ENCODE measurements around the gene FLOT1.

Gene FLOT1

DNA sequence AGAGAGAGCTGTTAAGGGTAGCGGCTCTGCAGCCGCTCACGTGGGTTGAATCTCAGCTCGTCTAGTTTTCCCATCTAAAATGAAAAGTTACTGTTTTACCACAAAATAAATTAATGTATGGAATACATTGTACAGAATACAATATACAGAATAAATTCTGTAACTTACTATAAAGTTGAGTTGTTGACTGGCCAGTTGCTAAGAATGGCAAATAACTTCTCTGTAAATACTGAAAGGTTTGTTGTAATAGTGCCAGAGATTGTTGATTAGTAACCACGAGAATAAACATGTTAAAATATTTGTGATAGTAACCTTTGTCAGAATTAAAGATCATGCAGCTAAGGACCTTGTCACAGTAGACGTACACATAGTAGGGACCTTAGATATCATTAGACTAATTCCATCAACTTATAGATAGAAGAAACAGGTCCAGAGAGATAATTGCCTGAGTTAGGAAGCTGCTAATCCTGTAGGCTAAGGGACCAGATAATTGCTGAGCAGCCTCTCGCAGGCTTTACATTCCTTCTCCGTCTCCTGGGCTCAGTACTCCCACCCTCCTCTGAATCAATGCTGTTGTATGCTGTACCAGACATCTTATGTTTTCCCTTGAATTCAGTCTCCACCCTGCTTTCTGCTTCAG, 51.2 kb downstream of the FLOT1 start:
- DNase-seq = peak in 2 of 3 experiments; percentile 4 to 53

GRCh38 chr6:30690403-30691207, 51.9 kb downstream of the FLOT1 start, which contains the start of gene NRM:
NRM (minus strand) TSS chr6:30690984; CDS start chr6:30690974, 10 bp downstream.
- DNase-seq = peak; percentile 89 to 94 (median 92)

GRCh38 chr6:30689985-30690384, 52.5 kb downstream of the FLOT1 start:
- no peak for DNase-seq

- no peak for DNase-seq
Measured at GRCh38 chr6:30689022-30689865, 53.2 kb downstream of the FLOT1 start.

DNA sequence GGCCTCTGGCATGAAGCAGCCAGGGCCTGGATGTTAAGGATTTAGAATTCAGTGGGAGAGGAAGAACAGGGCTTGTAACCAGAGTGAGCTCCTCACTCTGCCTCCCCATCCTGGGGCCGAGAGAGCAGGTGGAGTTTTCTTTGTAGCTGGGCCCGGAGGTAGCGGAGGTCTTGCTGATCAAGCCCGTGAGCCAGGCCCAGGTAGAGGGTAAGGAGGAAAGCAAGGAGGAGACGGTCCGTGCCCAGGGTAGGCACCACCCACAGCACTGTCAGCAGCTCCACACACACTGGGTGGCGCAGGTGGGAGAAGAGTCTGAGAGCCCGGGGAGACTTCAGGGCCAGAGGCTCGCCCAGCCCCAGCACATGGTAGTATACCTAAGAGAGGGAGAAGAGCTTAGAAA, 53.9 kb downstream of the FLOT1 start:
- no peak for DNase-seq

- DNase-seq = no peak
Measured at GRCh38 chr6:30687659-30688431, 54.6 kb downstream of the FLOT1 start.

DNA sequence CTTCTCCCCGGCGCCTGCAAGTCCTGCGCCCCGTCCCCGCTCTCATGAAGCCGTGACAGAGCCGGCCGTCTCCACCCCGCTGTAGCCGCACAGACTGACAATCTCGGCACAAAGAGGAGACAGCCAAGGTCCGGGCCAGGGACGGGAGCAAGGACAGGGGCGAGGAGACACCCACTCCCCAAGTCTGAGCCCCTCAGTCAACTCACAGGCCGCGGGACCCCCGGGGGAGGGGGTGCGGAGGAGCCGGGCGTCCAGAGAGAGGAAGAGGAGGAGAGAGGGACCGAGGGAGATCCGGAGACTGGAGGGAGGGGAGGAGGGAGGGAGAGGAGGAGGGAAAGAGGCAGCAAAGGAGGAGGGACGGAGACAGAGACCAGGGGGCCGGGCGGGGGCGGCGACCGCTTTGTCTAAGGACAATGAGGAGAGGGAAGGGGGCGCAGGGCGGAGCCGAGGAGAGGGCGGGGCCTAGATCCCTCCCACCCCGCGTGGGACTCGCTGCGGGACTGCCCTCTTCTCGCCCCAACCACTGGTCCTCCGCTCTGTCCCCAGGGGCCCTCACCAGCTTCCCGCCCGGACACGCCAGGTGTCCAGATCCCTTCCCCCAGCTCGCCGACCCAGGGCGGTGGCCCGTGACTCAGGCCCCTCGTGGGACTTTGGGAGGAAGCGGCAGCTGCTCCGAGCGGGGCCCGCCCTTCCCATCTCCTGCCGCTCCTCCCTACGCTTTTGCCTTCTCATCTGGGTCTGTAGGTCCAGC, 55.4 kb downstream of the FLOT1 start:
- peak; percentile 82 to 88 (median 84) for DNase-seq

DNA sequence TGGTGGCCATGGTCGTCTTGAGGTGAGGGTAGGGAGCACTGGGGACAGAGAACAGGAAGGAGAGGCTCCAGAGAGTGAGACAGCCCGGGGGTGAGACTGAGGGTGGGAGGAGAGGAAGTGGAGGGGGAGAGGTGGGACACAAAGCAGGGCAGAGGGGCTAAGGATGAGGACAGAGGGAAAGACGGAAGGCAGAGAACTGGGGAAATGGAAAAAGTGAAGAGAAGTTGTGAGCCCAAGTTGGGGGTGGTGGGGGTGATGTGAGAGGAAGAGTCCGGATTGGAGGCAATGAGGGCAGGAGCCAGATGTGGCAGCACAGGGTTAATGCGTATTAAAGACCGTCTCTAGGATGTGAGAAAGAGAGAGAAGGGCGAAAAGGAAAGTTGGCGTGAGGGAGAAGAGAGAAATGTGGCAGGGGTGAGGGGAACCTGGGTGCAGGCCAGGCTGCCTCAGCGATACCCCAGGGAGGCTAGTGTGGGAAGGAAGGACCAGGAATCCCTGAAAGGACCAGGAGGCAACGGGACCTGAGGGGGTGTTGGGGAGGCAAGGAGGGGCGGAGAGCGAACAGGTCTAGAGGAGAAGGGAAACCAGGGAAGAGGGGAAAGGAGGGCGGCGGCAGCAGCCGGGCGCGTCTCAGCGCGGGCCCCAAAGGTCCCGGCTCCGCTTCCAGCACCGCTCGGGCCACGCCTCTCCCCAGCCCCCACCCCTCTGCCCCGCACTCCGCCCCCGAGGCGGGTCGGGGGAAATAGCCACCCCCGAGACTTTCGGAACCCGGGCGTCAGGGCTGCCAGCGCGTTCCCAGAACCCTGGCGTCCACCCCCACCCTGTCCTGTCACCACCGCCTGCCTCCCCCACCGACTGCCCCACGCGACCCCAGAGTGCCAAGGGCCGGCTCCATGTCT, 56.2 kb downstream of the FLOT1 start, which contains the start of gene PPP1R18:
PPP1R18 (minus strand) TSS at position 637 of the 899 bp plus-strand sequence; CDS start at position 10, 627 bp downstream.
- DNase-seq = peak in 2 of 3 experiments; percentile 36 to 50

- no peak for DNase-seq
Measured at GRCh38 chr6:30685157-30686008, 57.1 kb downstream of the FLOT1 start.

- DNase-seq = no peak
Measured at GRCh38 chr6:30684386-30685156, 57.9 kb downstream of the FLOT1 start.

DNA sequence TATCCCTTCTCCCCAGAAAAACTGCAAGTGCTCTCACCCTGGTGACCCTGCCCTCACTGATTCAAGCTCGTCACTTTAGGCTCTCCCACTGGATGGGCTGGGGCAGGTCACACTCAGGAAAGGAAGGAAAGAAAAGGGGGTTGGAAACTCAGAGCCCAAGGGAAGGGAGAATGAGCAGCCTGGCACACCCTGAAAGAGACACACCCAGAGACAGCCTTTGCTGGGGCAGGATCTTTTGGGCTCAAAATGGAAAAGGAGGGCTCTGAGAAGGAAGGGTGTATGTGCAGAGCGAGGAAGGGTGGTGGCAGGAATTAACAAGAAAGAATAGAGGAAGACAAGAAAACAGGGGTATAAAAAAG, 58.5 kb downstream of the FLOT1 start:
- no peak for DNase-seq

DNA sequence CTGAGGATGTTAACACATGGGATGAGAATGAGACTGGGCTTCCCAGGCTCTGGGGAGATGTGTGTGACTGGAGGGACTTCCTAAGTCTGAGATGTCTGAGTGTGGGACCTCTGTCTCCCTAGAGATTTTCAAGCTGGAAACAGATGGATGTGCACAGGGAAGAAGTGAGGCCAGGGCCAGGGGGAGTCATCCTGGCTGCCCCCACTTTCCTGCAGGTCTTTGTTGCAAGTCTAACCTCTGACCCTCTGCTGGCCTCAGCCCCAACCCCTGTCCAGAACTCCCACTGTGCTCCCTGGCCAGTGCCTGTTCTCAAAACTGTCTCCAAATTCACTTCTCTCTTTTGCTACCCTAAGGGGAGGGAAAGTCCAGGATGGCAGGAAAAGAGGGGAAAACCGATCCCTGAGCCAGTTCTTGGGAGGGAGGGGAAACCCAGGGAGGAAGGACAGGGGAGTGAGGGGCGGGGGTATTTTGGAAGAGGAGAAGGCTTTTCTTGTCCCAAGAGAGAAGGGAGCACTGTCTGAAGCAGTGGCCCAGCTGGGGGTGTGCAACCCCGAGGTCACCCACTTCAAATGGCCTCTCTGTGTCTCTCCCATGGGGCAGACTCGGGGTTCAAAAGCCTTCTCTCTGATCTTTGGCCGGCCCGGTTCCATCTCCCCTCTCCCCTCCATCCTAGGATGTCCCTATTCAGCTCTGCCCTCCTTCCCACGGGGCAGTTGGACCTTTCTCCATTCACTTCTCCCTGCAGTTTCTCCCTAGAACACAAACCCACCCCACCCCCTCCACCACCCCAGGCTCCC, 59.1 kb downstream of the FLOT1 start:
- DNase-seq = no peak

DNA sequence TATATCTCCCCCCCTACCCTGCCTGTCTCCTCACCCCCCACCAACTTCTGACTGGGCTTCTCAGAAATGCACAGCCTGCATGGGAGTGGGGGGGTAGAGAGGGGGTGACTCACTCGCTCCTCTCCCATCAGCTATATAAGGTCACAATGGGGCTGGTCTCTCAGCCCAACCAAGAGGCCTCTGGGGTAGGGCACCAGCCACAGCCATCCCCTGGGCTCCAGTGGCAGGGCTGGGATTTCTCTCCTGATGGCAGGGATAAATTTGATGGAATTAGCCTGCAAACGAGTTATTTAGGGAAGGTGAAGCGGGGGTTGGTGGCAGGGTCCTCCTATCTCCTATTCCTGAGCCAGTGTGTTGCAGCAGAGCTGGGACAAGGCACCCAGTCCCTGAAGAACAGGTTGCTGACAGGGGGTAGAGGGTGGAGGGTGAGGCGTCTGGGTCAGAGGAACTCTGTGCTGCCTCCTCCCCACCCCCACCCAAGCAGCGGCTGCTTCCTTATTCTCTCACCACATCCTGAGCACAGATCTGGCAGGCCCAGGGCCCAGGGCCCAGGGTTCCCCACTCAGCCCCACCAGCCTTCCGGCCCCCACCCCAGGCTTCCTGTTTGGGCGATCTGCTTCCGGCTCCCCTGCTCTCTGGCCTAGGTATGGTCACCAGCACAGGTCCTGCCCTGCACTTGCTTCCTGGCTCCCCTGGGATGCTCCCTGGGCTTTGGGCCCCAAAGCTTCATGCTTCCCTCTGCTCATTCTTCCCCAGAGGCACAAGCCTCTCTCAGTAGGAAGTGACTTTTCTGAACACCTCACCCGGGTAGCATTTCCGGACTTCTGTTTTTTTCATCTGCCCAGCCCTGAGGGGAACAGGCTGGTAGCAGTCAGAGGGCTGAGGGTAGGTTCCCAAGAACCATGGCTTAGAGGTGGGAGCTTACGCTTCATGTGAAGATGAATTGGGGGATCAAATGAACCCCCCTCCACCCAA, 60.1 kb downstream of the FLOT1 start:
- DNase-seq = peak in 1 of 3 experiments; percentile 2

GRCh38 chr6:30681766-30682142, 60.7 kb downstream of the FLOT1 start:
- DNase-seq = no peak

GRCh38 chr6:30679765-30680535, 62.5 kb downstream of the FLOT1 start:
- no peak for DNase-seq

Measured in NCI-H1417 (cell line).